ENCODE data around the gene ODC1. TPM values are rescaled to one million over a fixed set of nuclear protein-coding genes. Genes with fewer than 3 reads are reported as not detected.

The ODC1 gene
- total and polyA plus RNA-seq, 10 donors, result 28.9 to 84.3 (median 63.4) TPM

- Histone ChIP-seq H3K9me3 (no peaks in the 10 kb centered on the region), H3K4me1 (peaks cover 21 to 86% (median 64%) of the 10 kb centered on the region in 6 donors), H3K4me3 (no peak overlapping the region), H3K27ac (peak overlapping the region in 2 of 8 donors; percentile 61 to 70), H3K36me3 (peaks cover 0 to 39% (median 0%) of the 10 kb centered on the region in 6 donors), H3K27me3 (replicated peaks in 1 of 7) (no peaks in the 10 kb centered on the region)
- intact Hi-C loops (cut with DNase I; ENCODE audit: low total_unique reads), result no loop called here
- WGBS, 5 donors, result 76 to 85% (median 83%) methylated on average over 14 to 16 of the region's 16 CpGs
- TF ChIP-seq CTCF (IDR thresholded peaks at IDR 0.05 in 8 of 11, conservative IDR thresholded peaks at IDR 0.05 in 3 of 11), result no peak
- peak in 1 of 3 donors; percentile 42 for TF ChIP-seq POLR2AphosphoS5 (IDR thresholded peaks at IDR 0.05)
- TF ChIP-seq POLR2A (IDR thresholded peaks at IDR 0.05), result no peak
- DNase-seq, result peak; percentile 73
These were observed 50.7 kb downstream of the ODC1 start for GRCh38 chr2:10397297-10397875.

- Histone ChIP-seq H3K36me3 (peaks cover 0 to 39% (median 0%) of the 10 kb centered on the region in 6 donors), H3K27me3 (replicated peaks in 1 of 7) (no peaks in the 10 kb centered on the region), H3K4me3 (no peak overlapping the region), H3K4me1 (peaks cover 12 to 86% (median 57%) of the 10 kb centered on the region in 6 donors), H3K27ac (no peak overlapping the region), H3K9me3 (no peaks in the 10 kb centered on the region)
- TF ChIP-seq CTCF (IDR thresholded peaks at IDR 0.05 in 8 of 11, conservative IDR thresholded peaks at IDR 0.05 in 3 of 11), result no peak
- TF ChIP-seq POLR2AphosphoS5 (IDR thresholded peaks at IDR 0.05), result no peak
- no peak for TF ChIP-seq POLR2A (IDR thresholded peaks at IDR 0.05)
- intact Hi-C loops (cut with DNase I; ENCODE audit: low total_unique reads), result no loop called here
- no peak for DNase-seq
- WGBS, 5 donors, result 90 to 98% (median 92%) methylated on average over 6 to 13 of the region's 13 CpGs
These were observed 51.7 kb downstream of the ODC1 start for GRCh38 chr2:10396464-10396863.

GRCh38 chr2:10395893-10396292 is 52.2 kb downstream of the ODC1 start:
- TF ChIP-seq POLR2AphosphoS5 (IDR thresholded peaks at IDR 0.05), result no peak
- no peak for TF ChIP-seq POLR2A (IDR thresholded peaks at IDR 0.05)
- TF ChIP-seq CTCF (IDR thresholded peaks at IDR 0.05 in 8 of 11, conservative IDR thresholded peaks at IDR 0.05 in 3 of 11), result no peak
- peak; percentile 75 for DNase-seq
- Histone ChIP-seq H3K4me1 (peaks cover 9 to 86% (median 53%) of the 10 kb centered on the region in 6 donors), H3K4me3 (no peak overlapping the region), H3K36me3 (peaks cover 0 to 36% (median 0%) of the 10 kb centered on the region in 6 donors), H3K27me3 (replicated peaks in 1 of 7) (no peaks in the 10 kb centered on the region), H3K9me3 (no peaks in the 10 kb centered on the region), H3K27ac (no peak overlapping the region)
- intact Hi-C loops (cut with DNase I; ENCODE audit: low total_unique reads), result no loop called here
- WGBS, 5 donors, result 86 to 92% (median 86%) methylated on average over 14 of the region's 14 CpGs

- no peak for DNase-seq
- intact Hi-C loops (cut with DNase I; ENCODE audit: low total_unique reads), result no loop called here
- H3K9me3 ChIP-seq, result no peaks in the 10 kb centered on the region
- H3K4me1 ChIP-seq, result peaks cover 13 to 91% (median 56%) of the 10 kb centered on the region in 6 donors
- H3K36me3 ChIP-seq, result peaks cover 0 to 21% (median 0%) of the 10 kb centered on the region in 6 donors
- TF ChIP-seq POLR2AphosphoS5 (IDR thresholded peaks at IDR 0.05), result no peak
- 79 to 96% (median 92%) methylated on average over 4 of the region's 4 CpGs for WGBS, 5 donors
- H3K27ac ChIP-seq, result peak overlapping the region in 3 of 8 donors; percentile 31 to 34 (median 31)
- H3K4me3 ChIP-seq, result no peak overlapping the region
- H3K27me3 ChIP-seq (replicated peaks in 1 of 7), result no peaks in the 10 kb centered on the region
These were observed 54.5 kb downstream of the ODC1 start for GRCh38 chr2:10393640-10393982.

Measured in spleen (tissue), 11 donors.